ENCODE results near the gene ELOVL5. TPM values are rescaled to one million over a fixed set of nuclear protein-coding genes. Genes with fewer than 3 reads are reported as not detected.
A peak's percentile ranks its signal among the peaks of the same experiment; 100 is the strongest.

The ELOVL5 gene
- total and polyA plus RNA-seq, 2 donors from 2014 or later = 20.5 to 42.0 TPM

- Histone ChIP-seq H3K4me3 (ENCODE audit: low read length in 3 of 3) (no peak overlapping the region), H3K4me1 (ENCODE audit: control insufficient read depth in 2 of 3, insufficient read depth in 2 of 3, low read depth in 1 of 3, low read length in 3 of 3) (peaks cover 0 to 16% (median 5%) of the 10 kb centered on the region in 3 donors), H3K9me3 (ENCODE audit: control insufficient read depth in 2 of 3, insufficient read depth in 1 of 3, low read length in 3 of 3) (no peaks in the 10 kb centered on the region), H3K9ac (ENCODE audit: low read length in 3 of 3) (no peak overlapping the region), H3K36me3 (ENCODE audit: control insufficient read depth in 2 of 3, insufficient read depth in 3 of 3, low read length in 3 of 3) (no peaks in the 10 kb centered on the region), H3K27me3 (ENCODE audit: control insufficient read depth, insufficient read depth, low read length) (no peaks in the 10 kb centered on the region), H3K27ac (ENCODE audit: low read depth in 2 of 2, low read length in 2 of 2) (no peak overlapping the region)
- DNase-seq = peak in 1 of 5 donors; percentile 73
- no peak for TF ChIP-seq CTCF (IDR thresholded peaks at IDR 0.05; ENCODE audit: borderline replicate concordance, extremely low read depth, insufficient read depth)
- no peak for FAIRE-seq
- intact Hi-C loops (cut with DNase I) = no loop called here
These were observed 14.8 kb upstream of the ELOVL5 start for GRCh38 chr6:53363341-53364079.

GRCh38 chr6:53361549-53362031 lies 12.8 kb upstream of the ELOVL5 start:
- no peak for FAIRE-seq

GRCh38 chr6:53360093-53360912 lies 11.6 kb upstream of the ELOVL5 start:
- peaks cover 5 to 16% (median 10%) of the 10 kb centered on the region in 3 donors for H3K4me1 ChIP-seq (ENCODE audit: control insufficient read depth in 2 of 3, insufficient read depth in 2 of 3, low read depth in 1 of 3, low read length in 3 of 3)
- no peaks in the 10 kb centered on the region for H3K27me3 ChIP-seq (ENCODE audit: control insufficient read depth, insufficient read depth, low read length)
- H3K27ac ChIP-seq (ENCODE audit: low read depth in 2 of 2, low read length in 2 of 2) = peak overlapping the region; percentile 84 to 94
- peak overlapping the region; percentile 51 to 78 (median 59) for H3K4me3 ChIP-seq (ENCODE audit: low read length in 3 of 3)
- TF ChIP-seq CTCF (IDR thresholded peaks at IDR 0.05; ENCODE audit: borderline replicate concordance, extremely low read depth, insufficient read depth) = no peak
- FAIRE-seq (no peak), DNase-seq (peak in 2 of 5 donors; percentile 30 to 48)
- peak overlapping the region; percentile 46 to 71 (median 59) for H3K9ac ChIP-seq (ENCODE audit: low read length in 3 of 3)
- intact Hi-C loops (cut with DNase I) = no loop called here
- H3K9me3 ChIP-seq (ENCODE audit: control insufficient read depth in 2 of 3, insufficient read depth in 1 of 3, low read length in 3 of 3) = no peaks in the 10 kb centered on the region
- no peaks in the 10 kb centered on the region for H3K36me3 ChIP-seq (ENCODE audit: control insufficient read depth in 2 of 3, insufficient read depth in 3 of 3, low read length in 3 of 3)

More at GRCh38 chr6:53361549-53362031, 12.8 kb upstream of the ELOVL5 start:
- Histone ChIP-seq H3K27ac (ENCODE audit: low read depth in 2 of 2, low read length in 2 of 2) (no peak overlapping the region), H3K4me1 (ENCODE audit: control insufficient read depth in 2 of 3, insufficient read depth in 2 of 3, low read depth in 1 of 3, low read length in 3 of 3) (peaks cover 5 to 20% (median 15%) of the 10 kb centered on the region in 3 donors), H3K36me3 (ENCODE audit: control insufficient read depth in 2 of 3, insufficient read depth in 3 of 3, low read length in 3 of 3) (no peaks in the 10 kb centered on the region), H3K4me3 (ENCODE audit: low read length in 3 of 3) (no peak overlapping the region), H3K9ac (ENCODE audit: low read length in 3 of 3) (no peak overlapping the region), H3K27me3 (ENCODE audit: control insufficient read depth, insufficient read depth, low read length) (no peaks in the 10 kb centered on the region), H3K9me3 (ENCODE audit: control insufficient read depth in 2 of 3, insufficient read depth in 1 of 3, low read length in 3 of 3) (no peaks in the 10 kb centered on the region)
- DNase-seq = peak in 1 of 5 donors; percentile 40
- intact Hi-C loops (cut with DNase I) = no loop called here
- TF ChIP-seq CTCF (IDR thresholded peaks at IDR 0.05; ENCODE audit: borderline replicate concordance, extremely low read depth, insufficient read depth) = no peak
